Measurements from ENCODE around the gene SND1.

Gene SND1

DNA sequence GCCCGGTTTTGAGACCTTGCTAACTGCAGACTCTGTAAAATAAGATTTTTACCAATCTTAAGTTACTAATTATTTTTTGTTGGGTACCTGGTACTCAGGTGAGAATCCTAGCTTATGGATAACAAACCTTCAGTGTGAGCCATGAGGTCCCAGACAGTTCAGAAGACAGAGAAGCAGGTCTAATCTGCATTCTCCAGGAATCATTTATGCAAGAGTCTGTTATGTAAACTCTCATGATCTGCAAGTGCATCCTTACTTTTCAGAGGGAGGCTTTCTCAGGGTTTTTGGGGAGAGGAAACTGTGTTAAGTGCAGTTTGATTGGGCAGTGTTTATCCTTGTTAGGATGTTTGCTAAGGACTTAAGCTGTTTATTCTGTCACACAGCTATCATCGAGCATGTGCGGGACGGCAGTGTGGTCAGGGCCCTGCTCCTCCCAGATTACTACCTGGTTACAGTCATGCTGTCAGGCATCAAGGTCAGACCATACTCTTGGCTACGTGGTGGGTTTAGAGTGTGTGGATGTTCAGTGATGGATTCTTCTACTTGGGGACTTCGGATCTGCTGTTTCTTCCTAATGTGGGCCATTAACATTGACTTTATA lies 50.2 kb downstream of the SND1 start:
- TF ChIP-seq, protein P1, sequence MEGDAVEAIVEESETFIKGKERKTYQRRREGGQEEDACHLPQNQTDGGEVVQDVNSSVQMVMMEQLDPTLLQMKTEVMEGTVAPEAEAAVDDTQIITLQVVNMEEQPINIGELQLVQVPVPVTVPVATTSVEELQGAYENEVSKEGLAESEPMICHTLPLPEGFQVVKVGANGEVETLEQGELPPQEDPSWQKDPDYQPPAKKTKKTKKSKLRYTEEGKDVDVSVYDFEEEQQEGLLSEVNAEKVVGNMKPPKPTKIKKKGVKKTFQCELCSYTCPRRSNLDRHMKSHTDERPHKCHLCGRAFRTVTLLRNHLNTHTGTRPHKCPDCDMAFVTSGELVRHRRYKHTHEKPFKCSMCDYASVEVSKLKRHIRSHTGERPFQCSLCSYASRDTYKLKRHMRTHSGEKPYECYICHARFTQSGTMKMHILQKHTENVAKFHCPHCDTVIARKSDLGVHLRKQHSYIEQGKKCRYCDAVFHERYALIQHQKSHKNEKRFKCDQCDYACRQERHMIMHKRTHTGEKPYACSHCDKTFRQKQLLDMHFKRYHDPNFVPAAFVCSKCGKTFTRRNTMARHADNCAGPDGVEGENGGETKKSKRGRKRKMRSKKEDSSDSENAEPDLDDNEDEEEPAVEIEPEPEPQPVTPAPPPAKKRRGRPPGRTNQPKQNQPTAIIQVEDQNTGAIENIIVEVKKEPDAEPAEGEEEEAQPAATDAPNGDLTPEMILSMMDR (IDR thresholded peaks at IDR 0.05; ENCODE audit: insufficient read depth, missing control alignments), result no peak
- DNase-seq (ENCODE audit: insufficient read length, low spot score) (no peak), FAIRE-seq (no peak)

DNA sequence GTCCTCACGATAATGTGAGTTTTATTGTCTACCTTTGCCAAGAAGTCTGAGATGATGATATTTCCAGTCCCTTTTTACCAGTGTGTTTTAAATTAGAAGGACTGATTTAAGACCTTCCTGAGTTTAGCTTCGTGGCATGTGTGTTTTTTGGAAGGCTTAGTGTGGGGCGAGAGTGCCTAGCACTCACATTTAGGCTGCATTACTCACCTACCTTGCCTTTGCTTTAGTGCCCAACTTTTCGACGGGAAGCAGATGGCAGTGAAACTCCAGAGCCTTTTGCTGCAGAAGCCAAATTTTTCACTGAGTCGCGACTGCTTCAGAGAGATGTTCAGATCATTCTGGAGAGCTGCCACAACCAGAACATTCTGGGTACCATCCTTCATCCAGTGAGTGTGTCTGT lies 50.9 kb downstream of the SND1 start:
- TF ChIP-seq, protein P1 (IDR thresholded peaks at IDR 0.05; ENCODE audit: insufficient read depth, missing control alignments), result no peak
- no peak for FAIRE-seq

DNA sequence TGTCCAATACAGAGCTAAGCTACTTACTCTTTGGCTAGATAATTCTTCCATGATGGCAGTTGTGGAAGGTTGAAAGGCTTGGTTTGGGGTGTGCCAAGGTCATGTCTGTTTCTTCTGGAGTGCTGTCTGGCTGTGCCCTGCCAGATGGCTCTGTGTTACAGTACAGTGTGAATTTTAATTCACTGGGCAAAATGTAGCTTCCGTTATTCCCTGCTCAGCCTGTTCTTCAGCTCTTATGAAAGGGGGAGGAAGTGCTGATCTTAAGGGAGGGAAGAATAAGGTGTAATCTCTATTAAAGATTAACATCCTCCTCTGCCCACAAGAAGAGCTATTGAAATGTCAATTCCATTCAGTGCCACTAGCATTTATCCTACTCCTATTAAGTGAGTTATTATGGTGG lies 52.2 kb downstream of the SND1 start:
- no peak for DNase-seq (ENCODE audit: insufficient read length, low spot score)
- TF ChIP-seq, protein P1 (IDR thresholded peaks at IDR 0.05; ENCODE audit: insufficient read depth, missing control alignments), result no peak
- no peak for FAIRE-seq

More for the DNA sequence above, 50.9 kb downstream of the SND1 start:
- no peak for DNase-seq (ENCODE audit: insufficient read length, low spot score)

DNA sequence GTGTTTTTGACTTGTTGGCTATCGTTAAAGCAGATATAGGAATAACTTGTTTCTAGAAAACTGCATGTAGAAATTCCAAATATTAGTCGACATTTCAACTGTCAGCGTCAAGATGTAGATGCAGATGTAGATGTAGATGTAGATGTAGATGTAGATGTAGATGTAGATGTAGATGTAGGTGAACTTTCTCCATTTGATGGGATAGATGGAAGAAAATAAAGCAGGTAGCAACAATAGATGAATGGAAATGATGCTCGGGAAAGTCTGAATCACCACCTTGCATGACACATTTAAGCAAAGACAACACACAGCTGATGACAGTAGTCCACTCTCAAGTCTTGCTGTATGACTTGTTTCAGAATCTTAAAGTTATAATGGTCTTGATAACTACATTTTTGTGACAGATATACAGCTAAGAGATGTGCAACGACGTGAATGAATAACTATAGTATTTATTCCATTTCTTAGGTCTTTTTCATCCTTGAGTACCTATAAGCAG lies 53.5 kb downstream of the SND1 start:
- DNase-seq (ENCODE audit: insufficient read length, low spot score) (no peak), FAIRE-seq (no peak)
- TF ChIP-seq, protein P1 (IDR thresholded peaks at IDR 0.05; ENCODE audit: insufficient read depth, missing control alignments), result no peak

DNA sequence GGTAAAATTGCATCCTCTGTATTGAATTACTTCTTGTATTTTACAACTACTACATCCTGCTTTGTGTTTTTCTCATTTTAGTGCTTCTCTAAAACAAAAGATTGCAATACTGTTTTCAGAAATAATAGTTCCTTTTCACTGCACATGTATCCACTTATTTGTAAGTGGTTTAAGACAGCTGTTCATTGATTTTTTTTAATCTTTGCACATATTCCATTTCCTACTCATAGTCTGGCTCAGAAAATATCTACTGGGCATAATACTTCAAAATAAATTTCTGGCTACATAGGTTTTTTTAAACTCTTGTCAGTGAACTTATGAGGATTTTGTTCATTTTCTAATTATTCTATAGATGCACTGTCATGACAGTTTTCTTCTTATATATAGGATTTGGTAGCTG lies 54.8 kb downstream of the SND1 start:
- FAIRE-seq (no peak), DNase-seq (ENCODE audit: insufficient read length, low spot score) (no peak)
- TF ChIP-seq, protein P1 (IDR thresholded peaks at IDR 0.05; ENCODE audit: insufficient read depth, missing control alignments), result no peak

DNA sequence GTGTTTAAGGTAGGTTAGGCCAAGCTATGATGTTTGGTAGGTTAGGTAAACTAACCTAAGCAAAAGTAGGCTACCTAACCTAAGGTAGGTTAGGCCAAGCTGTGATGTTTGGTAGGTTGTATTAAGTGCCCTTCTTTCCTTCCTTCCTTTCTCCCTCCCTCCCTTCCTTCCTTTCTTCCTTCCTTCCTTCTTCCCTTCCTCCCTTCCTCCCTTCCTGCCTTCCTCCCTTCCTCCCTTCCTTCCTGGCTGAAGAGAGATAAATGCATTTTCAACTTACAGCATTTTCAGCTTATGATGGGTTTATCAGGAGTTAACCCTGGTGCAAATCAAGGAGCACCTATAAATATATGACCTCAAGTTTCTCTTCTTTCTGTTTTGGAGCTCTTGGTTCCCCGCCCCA lies 56.2 kb downstream of the SND1 start:
- DNase-seq (ENCODE audit: insufficient read length, low spot score) (no peak), FAIRE-seq (no peak)
- TF ChIP-seq, protein P1 (IDR thresholded peaks at IDR 0.05; ENCODE audit: insufficient read depth, missing control alignments), result no peak

DNA sequence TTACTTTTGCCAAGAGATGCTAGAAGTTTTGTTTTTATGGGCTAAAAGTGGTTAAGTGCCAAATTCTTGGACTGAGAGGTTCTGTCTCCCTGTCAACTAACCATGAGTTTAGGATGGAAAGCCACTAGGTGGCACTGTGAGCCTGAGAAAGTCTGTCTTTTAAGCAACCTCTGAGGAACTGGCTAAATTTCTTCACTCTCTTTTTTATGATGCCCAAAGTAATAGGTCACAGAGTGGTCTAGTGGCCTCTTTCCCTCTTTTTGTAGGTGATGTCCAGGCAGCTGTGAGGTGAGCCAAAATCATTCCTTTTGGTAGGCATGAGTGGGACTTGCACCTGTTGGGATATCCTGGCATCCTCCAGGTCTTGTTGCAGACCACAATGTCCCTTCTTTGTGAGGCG lies 56.8 kb downstream of the SND1 start:
- FAIRE-seq, result peak; percentile 81
- TF ChIP-seq, protein P1 (IDR thresholded peaks at IDR 0.05; ENCODE audit: insufficient read depth, missing control alignments), result peak; percentile 72
- DNase-seq (ENCODE audit: insufficient read length, low spot score), result no peak

All from D721Med (cell line).